OCI-LY1 (cell line): ENCODE results near the gene KANK4.

Experiments used
- CTCF ChIP-seq: fragments of 200-600 bp; sonication (generic), shearing (Covaris generic); IDR thresholded peaks from 2 replicates; pipeline ENCODE4 v1.5.1; 2017; ENCODE audit warnings: mild to moderate bottlenecking, antibody characterized with exemption, low read length, moderate library complexity, mixed read lengths
- EZH2 ChIP-seq: fragments of 200-600 bp; sonication (generic), shearing (Covaris generic); IDR thresholded peaks from 2 replicates; pipeline ENCODE4 v1.8.0; 2017; ENCODE audit warnings: borderline replicate concordance, mixed run types, mild to moderate bottlenecking, antibody characterized with exemption, low read length, moderate library complexity, mixed read lengths

- no peak for TF ChIP-seq CTCF
- TF ChIP-seq EZH2: no peak
Observed at GRCh38 chr1:62208087-62208486, 111.1 kb downstream of the KANK4 start.
